CD14-positive monocyte (primary cell): Measurements from ENCODE around the gene CYFIP2. TPM values are rescaled to one million over a fixed set of nuclear protein-coding genes. Genes with fewer than 3 reads are reported as not detected.

Experiments
- DNase-seq, 3 donors: peaks; one replicate each; pipeline ENCODE4 v3.0.0-alpha.2; 2011 to 2022
- H2AFZ ChIP-seq: 2 replicates; pipeline ENCODE4 v1.6.0; 2012; ENCODE audit warnings: mild to moderate bottlenecking, low read depth, low read length, inconsistent platforms; ENCODE audit not compliant: insufficient read depth, poor library complexity, severe bottlenecking
- H3K27ac ChIP-seq, 2 donors: 1 replicate in 1 of 2; 2 replicates in 1 of 2; pipeline ENCODE4 v1.5.1; 2012 to 2013; ENCODE audit warnings: low read length in 2 of 2, control low read depth in 1 of 2, inconsistent platforms in 1 of 2, low read depth in 1 of 2, mild to moderate bottlenecking in 1 of 2
- H3K27me3 ChIP-seq, 2 donors: one replicate each; pipeline versions ENCODE4 v1.6.0 to v1.6.1; 2011 to 2013; ENCODE audit warnings: low read length in 2 of 2; ENCODE audit not compliant: control insufficient read depth in 2 of 2, insufficient read depth in 2 of 2
- H3K36me3 ChIP-seq, 2 donors: replicated peaks in 1 of 2; 1 replicate in 1 of 2; 2 replicates in 1 of 2; pipeline versions ENCODE4 v1.5.1 to v1.6.1; 2012 to 2013; ENCODE audit warnings: low read length in 2 of 2, control low read depth in 1 of 2, inconsistent platforms in 1 of 2, mild to moderate bottlenecking in 1 of 2; ENCODE audit not compliant: insufficient read depth in 2 of 2, control insufficient read depth in 1 of 2
- H3K4me1 ChIP-seq, 2 donors: 1 replicate in 1 of 2; 2 replicates in 1 of 2; pipeline versions ENCODE4 v1.5.1 to v1.6.1; 2012 to 2013; ENCODE audit warnings: low read length in 2 of 2, control low read depth in 1 of 2, inconsistent platforms in 1 of 2, mild to moderate bottlenecking in 1 of 2, moderate library complexity in 1 of 2; ENCODE audit not compliant: insufficient read depth in 2 of 2, control insufficient read depth in 1 of 2
- H3K4me2 ChIP-seq: replicated peaks from 2 replicates; pipeline ENCODE3; 2012; ENCODE audit warnings: low read length, moderate library complexity, mild to moderate bottlenecking; ENCODE audit not compliant: poor library complexity, severe bottlenecking; ENCODE audit errors: extremely low read depth
- H3K4me3 ChIP-seq, 3 experiments: fragments of 200-600 bp in 1 of 3; sonication (generic) in 1 of 3; replicated peaks in 1 of 3; 1 replicate in 2 of 3; 2 replicates in 1 of 3; pipeline ENCODE4 v1.5.1; 2011 to 2013; ENCODE audit warnings: low read length in 3 of 3, mild to moderate bottlenecking in 3 of 3, control low read depth in 2 of 3, low read depth in 2 of 3, inconsistent platforms in 1 of 3, moderate library complexity in 1 of 3
- H3K79me2 ChIP-seq: 2 replicates; pipeline ENCODE4 v1.6.0; 2012; ENCODE audit warnings: mild to moderate bottlenecking, control low read depth, inconsistent platforms, low read length, moderate library complexity; ENCODE audit not compliant: insufficient read depth
- H3K9ac ChIP-seq: 2 replicates; pipeline ENCODE4 v1.6.0; 2017; ENCODE audit warnings: low read length, mild to moderate bottlenecking; ENCODE audit not compliant: insufficient read depth, poor library complexity, severe bottlenecking
- H3K9me3 ChIP-seq, 2 donors: replicated peaks in 1 of 2; 1 replicate in 1 of 2; 2 replicates in 1 of 2; pipeline versions ENCODE4 v1.5.1 to v1.6.1; 2012 to 2013; ENCODE audit warnings: low read length in 2 of 2, control low read depth in 1 of 2; ENCODE audit not compliant: control insufficient read depth in 1 of 2, insufficient read depth in 1 of 2
- H4K20me1 ChIP-seq: 2 replicates; pipeline ENCODE4 v1.6.0; 2012; ENCODE audit warnings: mild to moderate bottlenecking, low read length, control low read depth, moderate library complexity; ENCODE audit not compliant: insufficient read depth
- H3K27ac Mint-ChIP-seq, 7 donors: one replicate each; pipeline ENCODE4 v1.8.0; 2020; ENCODE audit warnings: mild to moderate bottlenecking in 7 of 7, mixed read lengths in 7 of 7, moderate library complexity in 6 of 7, inconsistent platforms in 2 of 7
- H3K27me3 Mint-ChIP-seq, 3 donors: one replicate each; pipeline ENCODE4 v1.8.0; 2021 to 2022; ENCODE audit warnings: low read depth in 3 of 3, mild to moderate bottlenecking in 3 of 3, mixed read lengths in 3 of 3, moderate library complexity in 3 of 3, inconsistent platforms in 1 of 3
- H3K36me3 Mint-ChIP-seq, 2 donors: one replicate each; pipeline ENCODE4 v1.8.0; 2020; ENCODE audit warnings: mixed read lengths in 2 of 2, inconsistent platforms in 1 of 2, mild to moderate bottlenecking in 1 of 2
- H3K4me1 Mint-ChIP-seq: one replicate; pipeline ENCODE4 v1.8.0; 2020; ENCODE audit warnings: mild to moderate bottlenecking, mixed read lengths
- H3K4me3 Mint-ChIP-seq, 2 donors: one replicate each; pipeline ENCODE4 v1.8.0; 2020; ENCODE audit warnings: mild to moderate bottlenecking in 2 of 2, mixed read lengths in 2 of 2, moderate library complexity in 1 of 2
- H3K9me3 Mint-ChIP-seq, 7 donors: one replicate each; pipeline ENCODE4 v1.8.0; 2020 to 2022; ENCODE audit warnings: mixed read lengths in 7 of 7, mild to moderate bottlenecking in 6 of 7, moderate library complexity in 6 of 7, inconsistent platforms in 2 of 7
- CTCF ChIP-seq: fragments of 200-600 bp; IDR thresholded peaks from one replicate; pipeline ENCODE4 v1.8.0; 2022; ENCODE audit warnings: antibody characterized with exemption, mild to moderate bottlenecking
- WGBS: methylation state at CpG from one replicate; pipeline ENCODE4 v1.1.5; 2013; ENCODE audit warnings: missing lambda C conversion rate; ENCODE audit not compliant: insufficient coverage; 5-methylcytosine and 5-hydroxymethylcytosine counted together
- intact Hi-C, 2 donors: fragments of 100-400 bp; cut with micrococcal nuclease; formaldehyde crosslinking; loops; one replicate each; pipeline versions ENCODE4 v1.15.0 to v1.15.1; 2023
- polyA plus RNA-seq, 3 donors: library from polyadenylated mRNA; depleted of rRNA in 1 of 3; unstranded in 2 of 3; stranded (reverse) in 1 of 3; fragments of 300-500 nt in 2 of 3; fragments of >200 nt in 1 of 3; fragmentation: Illumina TruSeq in 2 of 3; gene quantifications; 1 replicate in 2 of 3; 2 replicates in 1 of 3; pipeline ENCODE4 v1.2.3, GENCODE V29; 2012 to 2021

CYFIP2 gene
- polyA plus RNA-seq, 3 donors = 33.6 to 45.6 (median 36.0) TPM

GRCh38 chr5:157295247-157295646, 29.3 kb downstream of the CYFIP2 start:
- intact Hi-C loops = no loop called here
- WGBS = 63% methylated on average over 1 of the region's 1 CpG
- H3K4me3 ChIP-seq = no peak overlapping the region
- peaks cover 4% of the 10 kb centered on the region for H3K4me1 Mint-ChIP-seq
- H3K36me3 Mint-ChIP-seq = peaks cover 49 to 62% of the 10 kb centered on the region in 2 donors
- no peaks in the 10 kb centered on the region for H3K4me1 ChIP-seq
- H3K27ac ChIP-seq = no peak overlapping the region
- H3K36me3 ChIP-seq = peaks cover 4 to 87% of the 10 kb centered on the region in 2 donors
- TF ChIP-seq CTCF = no peak
- no peaks in the 10 kb centered on the region for H4K20me1 ChIP-seq
- no peak for DNase-seq
- H3K4me2 ChIP-seq = no peak overlapping the region
- peaks cover 0 to 4% (median 0%) of the 10 kb centered on the region in 3 donors for H3K27me3 Mint-ChIP-seq
- H3K9me3 ChIP-seq = no peaks in the 10 kb centered on the region
- no peak overlapping the region for H3K9ac ChIP-seq
- H2AFZ ChIP-seq = no peak overlapping the region
- no peaks in the 10 kb centered on the region for H3K79me2 ChIP-seq
- no peaks in the 10 kb centered on the region for H3K27me3 ChIP-seq
- H3K9me3 Mint-ChIP-seq = peaks cover 0 to 3% (median 0%) of the 10 kb centered on the region in 7 donors
- H3K27ac Mint-ChIP-seq = no peak overlapping the region
- H3K4me3 Mint-ChIP-seq = no peak overlapping the region

GRCh38 chr5:157300564-157300963, 34.6 kb downstream of the CYFIP2 start:
- TF ChIP-seq CTCF = no peak
- no peak overlapping the region for H3K4me3 ChIP-seq
- no peak overlapping the region for H3K27ac Mint-ChIP-seq
- H3K4me1 ChIP-seq = no peaks in the 10 kb centered on the region
- H3K36me3 Mint-ChIP-seq = peaks cover 62 to 72% of the 10 kb centered on the region in 2 donors
- no peaks in the 10 kb centered on the region for H4K20me1 ChIP-seq
- intact Hi-C loops = no loop called here
- H3K36me3 ChIP-seq = peaks cover 24 to 95% of the 10 kb centered on the region in 2 donors
- H3K4me2 ChIP-seq = no peak overlapping the region
- DNase-seq = no peak
- H3K9me3 Mint-ChIP-seq = peaks cover 0 to 2% (median 0%) of the 10 kb centered on the region in 7 donors
- H3K9ac ChIP-seq = no peak overlapping the region
- WGBS = 100% methylated on average over 10 of the region's 10 CpGs
- H3K79me2 ChIP-seq = no peaks in the 10 kb centered on the region
- H3K27me3 ChIP-seq = no peaks in the 10 kb centered on the region
- no peaks in the 10 kb centered on the region for H3K9me3 ChIP-seq
- H3K4me3 Mint-ChIP-seq = no peak overlapping the region
- H2AFZ ChIP-seq = no peak overlapping the region
- no peaks in the 10 kb centered on the region for H3K4me1 Mint-ChIP-seq
- peaks cover 0 to 4% (median 0%) of the 10 kb centered on the region in 3 donors for H3K27me3 Mint-ChIP-seq
- no peak overlapping the region for H3K27ac ChIP-seq
